Activated CD8-positive, alpha-beta memory T cell treated with anti-CD3 and anti-CD28 coated beads, Interleukin-2, amount 50 U/mL, for 1 hour (primary cell): ENCODE measurements around the gene CCDC7.
"Not testable (repeated sequence)": the region's sequence is repeated elsewhere in the genome, so short reads cannot be mapped to it uniquely, and the experiment has no call there.

Experiments used
- DNase-seq: peaks from one replicate; pipeline ENCODE4 v3.0.0-alpha.2; 2020; ENCODE audit errors: extremely low read depth

CCDC7 gene

DNA sequence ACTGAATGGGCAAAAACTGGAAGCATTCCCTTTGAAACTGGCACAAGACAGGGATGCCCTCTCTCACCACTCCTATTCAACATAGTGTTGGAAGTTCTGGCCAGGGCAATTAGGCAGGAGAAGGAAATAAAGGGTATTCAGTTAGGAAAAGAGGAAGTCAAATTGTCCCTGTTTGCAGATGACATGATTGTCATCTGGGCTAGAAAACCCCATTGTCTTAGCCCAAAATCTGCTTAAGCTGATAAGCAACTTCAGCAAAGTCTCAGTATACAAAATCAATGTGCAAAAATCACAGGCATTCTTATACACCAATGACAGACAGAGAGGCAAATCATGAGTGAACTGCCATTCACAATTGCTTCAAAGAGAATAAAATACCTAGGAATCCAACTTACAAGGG, 116.8 kb downstream of the CCDC7 start:
- DNase-seq = not testable (repeated sequence)

DNA sequence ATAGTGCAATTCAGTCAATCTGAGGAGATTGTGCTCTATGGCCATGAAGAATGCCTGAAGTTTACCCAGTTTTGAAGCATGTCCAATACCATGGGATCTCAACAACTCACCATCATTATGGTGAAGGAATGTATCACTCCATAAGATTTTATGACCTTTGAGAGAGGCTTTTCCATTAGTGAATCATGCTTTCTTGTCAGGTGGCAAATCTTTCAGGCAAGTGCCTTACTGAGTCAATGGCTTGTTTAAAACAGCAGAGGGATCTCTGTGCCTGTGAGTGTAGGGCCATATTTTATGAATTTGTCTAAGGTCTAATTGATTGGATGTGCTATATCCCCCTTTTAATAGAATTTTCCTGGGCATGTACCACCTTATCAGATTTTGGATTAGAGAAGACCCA, 131.5 kb downstream of the CCDC7 start:
- no peak for DNase-seq

DNA sequence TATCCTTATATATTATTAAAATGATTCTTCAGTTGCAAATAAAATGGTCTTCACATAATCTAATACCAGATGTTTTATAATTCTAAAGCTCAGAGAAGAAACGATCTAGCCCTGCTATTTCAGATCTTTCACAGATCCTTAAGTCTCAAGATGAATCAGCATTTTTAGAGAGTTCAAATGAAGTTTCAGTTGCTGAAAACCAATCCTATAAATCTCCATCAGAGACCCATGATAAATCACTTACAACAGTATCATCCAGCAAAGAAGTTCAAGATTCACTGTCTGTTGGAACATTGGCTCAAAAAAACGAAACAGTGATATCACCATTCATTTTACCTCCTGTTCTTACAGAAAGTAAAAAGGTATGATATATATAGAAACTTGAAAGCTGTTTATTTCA, 137.0 kb downstream of the CCDC7 start:
- DNase-seq = no peak

DNA sequence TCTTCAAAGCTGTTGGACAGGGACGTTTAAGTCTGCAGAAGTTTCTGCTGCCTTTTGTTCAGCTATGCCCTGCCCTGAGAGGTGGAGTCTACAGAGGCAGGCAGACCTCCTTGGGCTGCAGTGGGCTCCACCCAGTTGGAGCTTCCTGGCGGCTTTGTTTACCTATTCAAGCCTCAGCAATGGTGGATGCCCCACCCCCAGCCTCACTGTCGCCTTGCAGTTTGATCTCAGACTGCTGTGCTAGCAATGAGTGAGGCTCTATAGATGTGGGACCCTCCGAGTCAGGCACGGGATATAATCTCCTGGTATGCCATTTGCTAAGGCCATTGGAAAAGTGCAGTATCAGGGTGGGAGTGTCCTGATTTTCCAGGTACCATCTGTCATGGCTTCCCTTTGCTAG, 152.1 kb downstream of the CCDC7 start:
- DNase-seq = not testable (repeated sequence)

DNA sequence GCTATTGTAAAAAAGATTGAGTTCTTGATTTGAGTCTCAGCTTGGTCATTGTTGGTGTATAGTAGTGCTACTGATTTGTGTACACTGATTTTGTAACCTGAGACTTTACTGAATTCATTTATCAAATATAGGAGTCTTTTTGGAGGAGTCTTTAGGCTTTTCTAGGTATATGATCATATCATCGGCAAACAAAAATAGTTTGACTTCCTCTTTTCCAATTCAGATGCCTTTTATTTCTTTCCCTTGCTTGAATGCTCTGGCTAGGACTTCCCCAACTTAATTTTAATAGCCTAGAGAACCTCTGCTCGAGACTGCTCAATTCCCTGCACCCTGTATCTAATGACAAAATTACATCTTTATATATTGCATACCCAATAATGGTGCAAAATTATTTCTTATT, 154.4 kb downstream of the CCDC7 start:
- DNase-seq = no peak

DNA sequence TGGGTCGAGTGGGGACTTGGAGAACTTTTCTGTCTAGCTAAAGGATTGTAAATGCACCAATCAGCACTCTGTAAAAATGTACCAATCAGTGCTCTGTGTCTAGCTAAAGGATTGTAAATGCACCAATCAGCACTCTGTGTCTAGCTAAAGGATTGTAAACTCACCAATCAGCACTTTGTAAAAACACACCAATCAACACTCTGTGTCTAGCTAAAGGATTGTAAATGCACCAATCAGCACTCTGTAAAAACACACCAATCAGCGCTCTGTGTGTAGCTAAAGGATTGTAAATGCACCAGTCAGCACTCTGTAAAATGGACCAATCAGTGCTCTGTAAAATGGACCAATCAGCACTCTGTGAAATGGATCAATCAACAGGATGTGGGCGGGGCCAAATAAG, 155.6 kb downstream of the CCDC7 start:
- DNase-seq = not testable (repeated sequence)

DNA sequence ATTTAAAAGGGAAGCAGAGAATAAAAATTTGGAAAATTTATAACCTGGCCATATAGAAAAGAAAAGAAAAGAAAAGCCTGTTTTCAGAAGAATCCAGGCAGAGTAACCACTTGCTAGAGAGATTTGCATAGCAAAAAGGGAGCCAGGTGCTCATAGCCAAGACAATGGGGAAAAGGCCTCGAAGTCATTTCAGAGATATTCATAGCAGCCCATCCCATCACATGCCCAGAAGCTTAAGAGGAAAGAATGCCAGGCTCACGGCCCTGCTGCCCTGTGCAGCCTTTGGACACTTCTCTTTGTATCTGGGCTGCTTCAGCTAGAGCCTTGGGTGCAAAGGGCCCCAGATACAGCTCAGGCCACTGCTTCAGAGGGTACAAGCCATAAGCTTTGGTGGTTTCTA, 159.8 kb downstream of the CCDC7 start:
- DNase-seq = no peak

DNA sequence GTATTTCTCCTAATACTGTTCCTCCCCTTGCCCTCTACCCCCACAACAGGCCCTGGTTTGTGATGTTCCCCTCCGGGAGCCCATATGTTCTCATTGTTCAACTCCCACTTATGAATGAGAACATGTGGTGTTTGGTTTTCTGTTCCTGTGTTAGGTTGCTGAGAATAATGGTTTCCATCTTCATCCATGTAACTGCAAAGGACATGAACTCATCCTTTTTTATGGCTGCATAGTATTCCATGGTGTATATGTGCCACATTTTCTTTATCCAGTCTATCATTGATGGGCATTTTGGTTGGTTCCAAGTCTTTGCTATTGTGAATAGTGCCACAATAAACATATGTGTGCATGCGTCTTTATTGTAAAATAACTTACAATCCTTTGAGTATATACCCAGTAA, 164.6 kb downstream of the CCDC7 start:
- not testable (repeated sequence) for DNase-seq

DNA sequence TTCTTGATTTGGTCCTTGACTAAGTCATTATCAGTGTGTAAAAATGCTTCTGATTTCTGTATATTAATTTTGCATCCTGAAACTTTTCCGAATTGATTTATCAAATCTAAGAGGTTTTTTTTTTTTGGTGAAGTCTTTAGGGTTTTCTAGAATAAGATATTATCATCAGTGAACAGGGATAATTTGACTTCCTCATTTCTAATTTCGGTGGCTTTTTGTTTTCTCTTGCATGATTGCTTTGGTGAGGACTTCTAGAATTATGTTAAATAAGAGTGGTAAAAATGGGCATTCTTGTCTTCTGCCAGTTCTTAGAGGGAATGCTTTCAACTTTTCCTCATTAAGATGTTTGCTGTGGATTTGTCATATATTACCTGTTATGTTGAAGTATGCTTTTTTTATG, 170.5 kb downstream of the CCDC7 start:
- DNase-seq = no peak

DNA sequence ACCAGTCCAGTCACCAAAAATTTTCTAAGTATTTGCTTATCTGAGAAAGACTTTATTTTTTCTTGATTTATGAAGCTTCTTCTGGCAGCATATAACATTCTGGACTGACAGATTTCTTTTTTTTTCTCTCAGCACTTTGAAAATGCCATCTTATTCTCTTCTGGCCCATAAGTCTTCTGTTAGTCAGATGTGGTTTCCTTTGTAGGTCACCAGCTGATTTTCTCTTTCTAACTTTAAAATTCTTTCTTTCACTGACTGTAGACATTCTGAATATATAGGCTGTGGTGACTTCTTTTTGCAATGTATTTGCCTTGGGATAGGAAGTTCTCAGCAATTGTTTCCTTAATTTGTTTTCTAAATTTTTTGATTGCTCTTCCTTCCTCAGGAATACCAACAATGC, 172.5 kb downstream of the CCDC7 start:
- DNase-seq = no peak

DNA sequence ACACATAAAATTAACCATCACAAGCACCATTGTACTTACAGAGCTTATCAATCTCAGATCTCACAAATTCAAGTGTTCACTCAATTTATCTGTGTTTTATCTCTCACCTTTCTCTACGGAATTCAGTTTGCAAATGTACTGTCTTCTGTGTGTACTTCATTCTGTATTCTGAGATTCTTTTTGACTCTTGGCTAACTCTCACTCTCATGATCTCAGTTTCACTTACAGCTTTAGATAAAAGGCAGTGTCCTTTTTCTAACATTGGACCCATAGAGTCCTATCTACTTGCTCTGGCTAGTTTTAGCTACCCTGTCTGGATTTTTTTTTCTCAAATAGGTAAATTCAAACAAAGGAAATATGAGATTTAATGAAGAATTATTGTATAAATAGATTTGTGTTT, 176.0 kb downstream of the CCDC7 start:
- no peak for DNase-seq

DNA sequence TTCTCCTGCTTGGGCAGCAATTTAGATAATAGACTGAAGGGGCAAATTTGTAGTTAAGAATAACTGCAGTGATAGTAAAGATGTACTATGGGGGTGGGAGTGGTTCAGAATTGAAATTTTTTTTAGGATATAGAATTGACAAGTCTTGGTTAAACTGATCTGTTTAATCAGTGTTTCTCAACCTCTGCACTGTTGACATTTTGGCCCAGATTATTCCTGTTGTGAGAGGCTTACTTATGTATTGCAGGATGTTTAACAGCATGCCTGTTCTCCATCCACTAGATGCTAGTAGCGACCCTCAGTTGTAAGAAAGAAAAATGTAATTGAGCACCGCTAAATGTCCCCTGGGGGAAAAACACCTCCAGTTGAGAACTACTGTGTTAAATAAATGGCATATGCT, 176.5 kb downstream of the CCDC7 start:
- no peak for DNase-seq

DNA sequence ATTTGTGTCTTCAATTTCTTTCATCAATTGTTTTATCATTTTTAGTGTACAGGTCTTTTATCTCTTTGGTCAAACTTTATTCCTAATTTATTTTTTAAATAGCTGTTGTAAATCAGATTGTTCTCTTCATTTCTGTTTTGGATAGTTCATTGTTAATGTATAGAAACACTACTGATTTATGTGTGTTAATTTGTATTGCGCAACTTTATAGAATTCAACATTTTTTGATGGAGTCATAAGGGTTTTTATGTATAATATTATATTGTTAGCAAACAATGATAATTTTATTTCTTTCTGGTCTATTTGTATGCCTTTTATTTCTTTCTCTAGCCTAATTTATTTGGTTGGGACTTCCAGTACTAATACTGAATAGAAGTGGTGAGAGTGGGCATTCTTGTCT, 181.2 kb downstream of the CCDC7 start:
- no peak for DNase-seq

DNA sequence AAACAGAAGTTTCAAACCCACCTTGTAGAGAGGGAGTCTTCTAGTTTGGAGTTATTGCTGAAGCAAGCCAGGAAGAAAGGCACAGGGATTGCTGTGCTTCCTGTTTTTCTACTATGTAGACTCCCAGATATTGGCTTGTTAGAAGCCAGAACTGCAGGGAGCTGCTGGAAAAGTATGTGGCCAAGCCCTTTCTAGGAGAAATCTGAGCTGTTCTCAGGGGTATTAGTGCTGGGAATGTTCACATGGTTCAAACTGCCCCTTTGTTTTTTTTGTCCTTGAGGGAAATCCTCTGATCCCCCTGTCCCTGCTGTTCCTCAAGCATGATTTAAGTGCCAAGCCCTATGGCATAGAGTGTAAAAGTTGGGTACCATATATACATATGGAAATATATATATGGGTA, 184.0 kb downstream of the CCDC7 start:
- no peak for DNase-seq

DNA sequence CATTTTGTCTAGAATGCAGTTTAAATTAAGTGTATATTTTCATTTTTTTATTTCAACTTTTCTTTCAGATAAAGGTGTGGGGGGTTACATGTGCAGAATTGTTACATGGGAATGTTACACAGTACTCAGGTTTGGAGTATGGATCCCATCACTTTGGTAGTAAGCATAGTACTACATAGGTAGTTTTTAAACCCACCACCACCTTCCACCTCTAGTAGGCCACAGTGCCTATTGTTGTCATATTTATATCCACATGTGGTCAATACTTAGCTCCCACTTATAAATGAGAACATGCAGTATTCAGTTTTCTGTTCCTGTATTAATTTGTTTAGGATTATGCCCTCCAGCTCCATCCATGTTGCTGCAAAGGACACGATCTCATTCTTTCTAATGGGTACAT, 200.6 kb downstream of the CCDC7 start:
- DNase-seq = no peak

DNA sequence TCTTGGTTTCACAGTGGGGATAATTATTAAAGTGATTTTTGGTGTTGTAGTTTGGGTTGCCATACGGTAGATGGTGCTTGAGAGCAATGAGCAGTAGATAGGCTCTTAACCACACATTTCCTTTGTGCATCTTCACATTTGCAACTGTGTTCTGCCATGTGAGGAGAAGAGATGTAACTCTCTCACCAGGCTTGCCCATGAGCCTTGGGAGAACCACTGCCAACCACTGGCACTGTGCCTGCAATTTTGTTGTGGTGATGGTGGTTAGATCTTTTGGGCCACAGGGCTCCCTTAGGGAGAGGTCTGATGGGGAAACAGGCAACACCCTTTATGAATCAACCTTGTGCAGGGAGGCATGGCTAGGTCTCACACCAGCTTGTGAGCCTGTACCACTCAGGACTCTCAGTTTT, 204.3 kb downstream of the CCDC7 start:
- no peak for DNase-seq

DNA sequence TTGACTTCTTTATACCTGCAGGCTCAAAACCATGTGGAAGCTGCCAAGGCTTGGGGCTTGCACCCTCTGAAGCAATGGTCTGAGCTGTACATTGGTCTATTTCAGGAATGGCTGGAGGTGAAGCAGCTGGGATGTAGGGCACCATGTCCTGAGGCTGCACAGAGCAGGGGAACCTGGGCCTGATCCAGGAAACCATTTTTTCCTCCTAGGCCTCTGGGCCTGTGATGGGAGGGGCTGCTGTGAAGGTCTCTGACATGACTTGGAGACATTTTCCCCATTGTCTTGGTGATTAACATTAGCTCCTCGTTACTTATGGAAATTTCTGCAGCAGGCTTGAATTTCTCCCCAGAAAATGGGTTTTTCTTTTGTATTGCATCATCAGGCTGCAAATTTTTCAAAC, 211.5 kb downstream of the CCDC7 start:
- DNase-seq = not testable (repeated sequence)

DNA sequence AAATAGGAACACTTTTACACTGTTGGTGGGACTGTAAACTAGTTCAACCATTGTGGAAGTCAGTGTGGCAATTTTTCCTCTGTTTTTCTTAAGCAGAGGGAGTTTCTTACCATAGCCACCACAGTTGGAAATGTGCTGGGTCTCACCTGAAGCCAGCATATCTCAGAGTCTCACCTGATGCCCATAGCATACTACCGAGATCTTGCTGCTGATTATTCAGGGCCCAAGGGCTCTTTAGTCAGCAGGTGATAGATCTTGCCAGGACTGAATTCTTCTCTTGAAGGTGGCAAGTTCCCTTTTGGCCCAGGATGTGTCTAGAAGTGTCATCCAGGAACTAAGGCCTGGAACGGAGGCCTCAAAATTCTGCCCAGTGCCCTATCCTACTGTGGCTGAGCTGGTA, 215.4 kb downstream of the CCDC7 start:
- DNase-seq = no peak

DNA sequence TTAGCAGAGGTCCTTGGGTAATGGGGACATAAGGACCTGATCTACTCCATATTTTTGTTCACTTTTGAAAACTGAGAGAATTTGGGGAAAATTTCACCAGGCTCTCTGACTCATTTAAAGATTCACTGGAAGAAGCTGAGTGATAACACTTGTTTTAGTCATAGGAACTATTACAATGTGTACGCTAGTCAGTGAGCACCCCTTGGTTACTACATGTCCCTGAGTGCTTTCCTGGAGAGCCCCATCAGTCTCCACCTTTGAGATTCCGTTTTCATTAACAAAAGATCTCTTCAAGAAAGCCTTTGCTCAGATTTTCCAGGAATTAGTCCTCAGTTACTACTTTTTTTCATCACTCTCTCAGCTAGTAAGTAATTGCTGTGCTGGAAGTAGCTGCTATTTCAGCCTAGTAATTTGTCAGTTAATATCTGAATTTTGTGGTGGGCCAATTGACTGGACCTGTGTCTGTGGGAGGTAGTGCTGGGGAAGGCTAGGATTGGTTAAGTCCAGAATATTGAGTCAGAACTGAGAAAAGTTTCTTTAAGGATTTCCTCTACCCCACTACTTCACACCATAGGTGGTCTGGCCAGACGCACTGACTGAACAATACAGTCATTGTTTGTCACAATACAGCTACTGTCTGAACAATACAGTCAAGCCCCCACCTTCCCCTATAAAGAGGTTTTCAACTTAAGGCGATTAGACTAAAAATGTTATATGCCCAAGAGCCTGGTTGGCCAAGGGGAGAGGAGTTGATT, 235.0 kb downstream of the CCDC7 start:
- no peak for DNase-seq

DNA sequence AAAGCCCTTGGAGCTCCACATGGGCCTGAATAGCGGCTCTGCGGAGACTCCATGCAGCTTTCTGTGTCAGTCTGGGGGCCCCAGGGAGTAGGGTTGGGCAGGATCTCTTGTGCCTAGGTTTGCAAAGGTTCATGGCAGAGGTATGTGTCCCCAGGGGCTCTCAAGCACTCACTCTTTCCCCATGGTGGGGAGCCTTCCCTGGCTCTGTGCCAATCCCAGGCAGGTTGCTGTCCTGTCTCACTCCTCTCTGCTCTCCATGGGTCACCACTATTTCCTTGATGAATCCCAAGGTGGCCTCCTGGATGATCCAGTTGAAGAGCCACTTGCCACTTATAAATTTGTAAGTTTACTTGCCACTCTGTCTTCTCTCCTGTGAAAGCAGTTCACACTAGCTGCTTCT, 238.4 kb downstream of the CCDC7 start:
- DNase-seq = no peak

DNA sequence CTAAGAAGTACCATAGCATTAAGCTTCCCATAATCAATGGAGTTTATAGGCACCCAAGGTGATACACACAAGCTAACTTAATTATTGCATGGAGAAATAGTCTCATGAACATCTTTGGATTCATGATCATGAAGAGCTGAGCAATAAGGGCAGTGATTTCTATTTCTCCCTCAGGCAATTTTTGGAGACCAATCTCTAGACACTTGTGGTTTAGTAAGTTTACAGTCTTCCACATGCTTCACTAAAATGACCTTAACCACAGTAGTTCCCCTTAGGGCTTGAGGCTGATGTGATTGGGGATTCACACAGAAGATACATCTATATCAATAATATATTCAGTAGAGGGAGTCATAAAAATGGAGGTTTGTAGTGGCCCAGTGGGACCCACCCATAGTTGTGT, 241.2 kb downstream of the CCDC7 start:
- DNase-seq = no peak

DNA sequence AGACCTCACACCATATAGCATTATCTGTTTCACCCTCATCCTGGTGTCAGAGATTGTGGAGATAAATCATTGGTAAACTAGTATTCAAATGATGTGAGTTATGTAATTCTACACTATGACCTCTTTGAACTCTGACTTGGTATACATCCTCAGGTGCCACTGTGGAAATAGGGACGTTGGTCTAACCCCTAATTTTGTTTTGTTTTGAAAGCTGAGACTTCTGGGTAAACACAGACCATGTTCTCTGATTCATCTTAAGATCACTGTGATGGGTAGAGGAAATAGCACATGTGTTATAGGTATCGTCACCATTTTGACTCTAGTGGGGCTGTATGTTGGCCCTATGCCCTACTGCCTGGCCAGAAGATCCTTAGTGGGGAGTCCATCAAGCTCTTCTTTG, 241.6 kb downstream of the CCDC7 start:
- no peak for DNase-seq

DNA sequence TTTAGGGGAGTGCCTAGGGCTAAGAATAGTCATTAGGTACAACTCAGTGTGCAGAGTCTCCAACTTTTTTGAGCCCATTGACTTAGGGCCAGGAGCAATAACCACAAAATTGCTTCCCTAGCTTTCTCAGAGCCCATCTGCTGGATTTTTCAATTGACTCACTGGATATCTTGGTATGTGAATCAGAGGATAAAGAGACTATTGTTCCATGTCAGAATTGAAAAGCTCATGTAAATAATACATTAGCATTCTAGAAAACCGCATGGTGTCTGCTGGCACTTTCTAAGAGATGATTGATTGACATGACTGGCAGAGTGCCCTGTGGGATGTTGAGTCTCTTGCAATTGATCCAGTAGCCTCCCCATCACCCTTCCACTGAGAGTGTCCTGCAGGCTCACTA, 246.2 kb downstream of the CCDC7 start:
- DNase-seq = no peak

DNA sequence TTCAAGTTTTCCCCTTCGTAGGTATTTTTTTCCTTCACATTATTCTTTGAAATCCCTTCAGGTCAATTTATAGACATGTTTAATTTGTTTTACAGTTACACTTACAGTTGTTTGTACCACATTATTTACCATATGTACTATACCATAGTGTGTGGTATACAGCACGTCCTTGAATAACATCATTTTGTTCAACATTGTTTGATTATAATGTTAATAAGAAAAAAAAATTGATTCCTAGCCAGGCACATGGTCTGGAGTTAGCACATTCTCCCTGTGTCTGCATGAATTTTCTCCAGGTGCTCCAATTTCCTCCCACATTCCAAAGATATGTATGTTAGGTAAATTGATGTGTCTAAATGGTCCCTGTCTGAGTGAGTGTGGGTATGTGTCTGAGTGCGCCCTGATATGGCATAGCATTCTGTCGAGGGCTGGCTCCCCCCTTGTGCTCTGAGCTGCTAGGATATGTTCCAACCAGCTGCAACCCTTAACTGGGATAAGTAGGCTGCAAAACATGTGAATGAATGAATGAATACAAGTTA, 247.6 kb downstream of the CCDC7 start:
- no peak for DNase-seq
